ENCODE measurements around the gene DLGAP1. TPM values are rescaled to one million over a fixed set of nuclear protein-coding genes. Genes with fewer than 3 reads are reported as not detected.

DLGAP1 gene
- total and polyA plus RNA-seq, 2 of the 13 experiments (the other 11 are each of a cell fraction or from before 2014, with no cell fraction given) = 0.01 TPM; not detected in 1

- in situ Hi-C loops (cut with HindIII; ENCODE audit: extremely low pct_ligation_motif_present, low pct_unique_long_range_greater_than_20kb) = no loop called here
- no peak for FAIRE-seq
- no peak overlapping the region for H3K27ac ChIP-seq (ENCODE audit: extremely low read length, insufficient read depth, low read length)
- ATAC-seq = no peak
- H3K4me3 ChIP-seq (replicated peaks in 1 of 3; ENCODE audit: insufficient read depth in 1 of 3, low read depth in 2 of 3, low read length in 3 of 3) = no peak overlapping the region
- no peak for DNase-seq (ENCODE audit: low spot score)
- no peak overlapping the region for H2AFZ ChIP-seq (ENCODE audit: low read length)
- 2% methylated on average over 3 of the region's 3 CpGs for WGBS (ENCODE audit: low lambda C conversion rate)
- H3K9me3 ChIP-seq (ENCODE audit: low read length) = no peaks in the 10 kb centered on the region
- no TSS peak for BruUV-seq (replicated peaks)
- H3K36me3 ChIP-seq (replicated peaks in 1 of 2; ENCODE audit: control insufficient read depth in 1 of 2, insufficient read depth in 2 of 2, low read length in 2 of 2) = no peaks in the 10 kb centered on the region
- no peak for TF ChIP-seq KLF6 (CRISPR knock-in tag; IDR thresholded peaks at IDR 0.05)
- no peak for TF ChIP-seq ZNF326 (CRISPR knock-in tag; IDR thresholded peaks at IDR 0.05; ENCODE audit: borderline replicate concordance)
- TF ChIP-seq ZNF510 (CRISPR knock-in tag; IDR thresholded peaks at IDR 0.05; ENCODE audit: low read depth) = no peak
- TF ChIP-seq SNAI1 (CRISPR knock-in tag; IDR thresholded peaks at IDR 0.05; ENCODE audit: borderline replicate concordance) = no peak
- no peak for TF ChIP-seq HOXA9 (CRISPR knock-in tag; IDR thresholded peaks at IDR 0.05; ENCODE audit: borderline replicate concordance)
- TF ChIP-seq RFXANK (CRISPR knock-in tag; IDR thresholded peaks at IDR 0.05) = no peak
- TF ChIP-seq ZNF329 (CRISPR knock-in tag; IDR thresholded peaks at IDR 0.05; ENCODE audit: low read depth) = no peak
- TF ChIP-seq ZNF883 (CRISPR knock-in tag; IDR thresholded peaks at IDR 0.05; ENCODE audit: not compliant biosample characterization) = no peak
- TF ChIP-seq DMTF1 (CRISPR knock-in tag; IDR thresholded peaks at IDR 0.05) = no peak
- TF ChIP-seq TP53 (CRISPR knock-in tag; conservative IDR thresholded peaks at IDR 0.05) = no peak
- TF ChIP-seq ZFAT (CRISPR knock-in tag; conservative IDR thresholded peaks at IDR 0.05) = no peak
- TF ChIP-seq ZNF414 (CRISPR knock-in tag; IDR thresholded peaks at IDR 0.05) = no peak
- POLR2A ChIA-PET = no interaction called here
- no peaks in the 10 kb centered on the region for H3K4me1 ChIP-seq (ENCODE audit: insufficient read depth, low read length)
- H3K27me3 ChIP-seq (ENCODE audit: control insufficient read depth in 1 of 2, insufficient read depth in 2 of 2, low read length in 2 of 2) = no peaks in the 10 kb centered on the region
- CTCF ChIA-PET (ENCODE audit: low intra/inter-chr PET ratio, low total read pairs) = no interaction called here
- H3K4me2 ChIP-seq (ENCODE audit: low read depth, low read length) = no peak overlapping the region
- intact Hi-C loops (cut with micrococcal nuclease; ENCODE audit: unreplicated experiment) = loop anchor here (10.0 kb wide), 1 partner anchor 61 kb away; no protein-coding TSS in a partner anchor
- H4K20me1 ChIP-seq (ENCODE audit: insufficient read depth, low read length) = no peaks in the 10 kb centered on the region
- no peaks in the 10 kb centered on the region for H3K79me2 ChIP-seq (ENCODE audit: insufficient read depth, low read length)
- no peak overlapping the region for H3K9ac ChIP-seq (ENCODE audit: insufficient read depth, low read depth, low read length)
These were observed 69.2 kb downstream of the DLGAP1 start for GRCh38 chr18:4385876-4386275.

Measured in HepG2 (cell line).